ENCODE data around the gene HMGCR.

The HMGCR gene

GRCh38 chr5:75351139-75351926 is 14.3 kb downstream of the HMGCR start:
- no peak for DNase-seq
- no peak for TF ChIP-seq CTCF (IDR thresholded peaks at IDR 0.05; ENCODE audit: low read depth, low read length)
- Histone ChIP-seq H3K4me3 (ENCODE audit: low read depth, low read length) (no peak overlapping the region), H3K9me3 (no peaks in the 10 kb centered on the region), H3K27me3 (no peaks in the 10 kb centered on the region), H3K36me3 (peaks cover 85% of the 10 kb centered on the region), H3K4me1 (no peaks in the 10 kb centered on the region)

GRCh38 chr5:75355236-75355635 is 18.2 kb downstream of the HMGCR start:
- no peak for DNase-seq
- Histone ChIP-seq H3K4me3 (ENCODE audit: low read depth, low read length) (no peak overlapping the region), H3K9me3 (no peaks in the 10 kb centered on the region), H3K27me3 (no peaks in the 10 kb centered on the region), H3K36me3 (peaks cover 90% of the 10 kb centered on the region), H3K4me1 (no peaks in the 10 kb centered on the region)
- TF ChIP-seq CTCF (IDR thresholded peaks at IDR 0.05; ENCODE audit: low read depth, low read length), result no peak

GRCh38 chr5:75356719-75357118 is 19.7 kb downstream of the HMGCR start:
- H3K9me3 ChIP-seq, result no peaks in the 10 kb centered on the region
- H3K4me1 ChIP-seq, result no peaks in the 10 kb centered on the region
- no peak for DNase-seq
- H3K27me3 ChIP-seq, result no peaks in the 10 kb centered on the region
- H3K4me3 ChIP-seq (ENCODE audit: low read depth, low read length), result no peak overlapping the region
- TF ChIP-seq CTCF (IDR thresholded peaks at IDR 0.05; ENCODE audit: low read depth, low read length), result no peak
- peaks cover 93% of the 10 kb centered on the region for H3K36me3 ChIP-seq

GRCh38 chr5:75358117-75358516 is 21.1 kb downstream of the HMGCR start:
- no peak overlapping the region for H3K4me3 ChIP-seq (ENCODE audit: low read depth, low read length)
- peaks cover 95% of the 10 kb centered on the region for H3K36me3 ChIP-seq

GRCh38 chr5:75361310-75361709 is 24.3 kb downstream of the HMGCR start:
- DNase-seq, result no peak
- no peaks in the 10 kb centered on the region for H3K9me3 ChIP-seq
- no peak for TF ChIP-seq CTCF (IDR thresholded peaks at IDR 0.05; ENCODE audit: low read depth, low read length)
- H3K4me3 ChIP-seq (ENCODE audit: low read depth, low read length), result no peak overlapping the region
- H3K36me3 ChIP-seq, result peaks cover 70% of the 10 kb centered on the region
- peaks cover 4% of the 10 kb centered on the region for H3K4me1 ChIP-seq
- no peaks in the 10 kb centered on the region for H3K27me3 ChIP-seq

More at GRCh38 chr5:75358117-75358516, 21.1 kb downstream of the HMGCR start:
- Histone ChIP-seq H3K4me1 (no peaks in the 10 kb centered on the region), H3K27me3 (no peaks in the 10 kb centered on the region), H3K9me3 (no peaks in the 10 kb centered on the region)
- DNase-seq, result no peak
- no peak for TF ChIP-seq CTCF (IDR thresholded peaks at IDR 0.05; ENCODE audit: low read depth, low read length)

- no peak for TF ChIP-seq CTCF (IDR thresholded peaks at IDR 0.05; ENCODE audit: low read depth, low read length)
- Histone ChIP-seq H3K27me3 (no peaks in the 10 kb centered on the region), H3K9me3 (no peaks in the 10 kb centered on the region), H3K4me3 (ENCODE audit: low read depth, low read length) (no peak overlapping the region), H3K36me3 (peaks cover 58% of the 10 kb centered on the region), H3K4me1 (peaks cover 4% of the 10 kb centered on the region)
- no peak for DNase-seq
These were observed 25.5 kb downstream of the HMGCR start for GRCh38 chr5:75362474-75362975.
